ENCODE results near the gene GMPS. TPM values are rescaled to one million over a fixed set of nuclear protein-coding genes. Genes with fewer than 3 reads are reported as not detected.

Gene GMPS
- total RNA-seq, 1 experiment from 2014 or later: 119 TPM

GRCh38 chr3:155852341-155852740 is 18.1 kb upstream of the GMPS start:
- Histone ChIP-seq H3K9me3 (ENCODE audit: control insufficient read depth in 1 of 2, insufficient read depth in 1 of 2, low read depth in 1 of 2, low read length in 2 of 2) (no peaks in the 10 kb centered on the region), H3K27me3 (ENCODE audit: insufficient read depth, low read length) (no peaks in the 10 kb centered on the region), H3K27ac (ENCODE audit: low read depth, low read length) (no peak overlapping the region), H2AFZ (ENCODE audit: low read depth, low read length, poor library complexity, severe bottlenecking) (no peak overlapping the region), H3K36me3 (ENCODE audit: control insufficient read depth in 1 of 2, insufficient read depth in 2 of 2, low read length in 2 of 2) (peaks cover 0 to 2% of the 10 kb centered on the region in 2 experiments; a peak in 1 of 4 replicates), H3K4me3 (replicated peaks in 1 of 2; ENCODE audit: low read depth in 1 of 2, low read length in 2 of 2) (peak overlapping the region in 1 of 2 experiments; percentile 91; a peak in 3 of 4 replicates), H3K4me1 (ENCODE audit: control insufficient read depth in 1 of 2, insufficient read depth in 2 of 2, low read length in 2 of 2) (peaks cover 7 to 18% of the 10 kb centered on the region in 2 experiments), H3K9me2 (ENCODE audit: insufficient read depth) (no peaks in the 10 kb centered on the region), H3K4me2 (ENCODE audit: low read length) (peak overlapping the region; percentile 78), H3K79me2 (ENCODE audit: insufficient read depth, low read length) (peaks cover 49% of the 10 kb centered on the region), H4K20me1 (ENCODE audit: insufficient read depth) (no peaks in the 10 kb centered on the region), H3K9ac (ENCODE audit: low read length) (peak overlapping the region; percentile 84)
- intact Hi-C loops (cut with micrococcal nuclease): loop anchor here (5.0 kb wide), 1 partner anchor 105 kb away; the partner anchor contains the start of gene PLCH1
- ATAC-seq (no peak), DNase-seq (ENCODE audit: low read depth, low spot score) (no peak)
- BruUV-seq (replicated peaks): no TSS peak
- TF ChIP-seq ZBTB33 (IDR thresholded peaks at IDR 0.05; ENCODE audit: extremely low read depth, insufficient replicate concordance, low read length): no peak
- no peak for TF ChIP-seq ELF1 (IDR thresholded peaks at IDR 0.05; ENCODE audit: borderline replicate concordance, low read depth)
- TF ChIP-seq FOSL1 (IDR thresholded peaks at IDR 0.05; ENCODE audit: low read depth): no peak
- no peak for TF ChIP-seq ZFX (IDR thresholded peaks at IDR 0.05)
- no peak for TF ChIP-seq SRF (IDR thresholded peaks at IDR 0.05; ENCODE audit: low read depth)
- TF ChIP-seq TCF7L2 (IDR thresholded peaks at IDR 0.05; ENCODE audit: borderline replicate concordance, extremely low read depth, insufficient read depth, insufficient read length): no peak
- TF ChIP-seq CTCF (IDR thresholded peaks at IDR 0.05 in 2 of 3, conservative IDR thresholded peaks at IDR 0.05 in 1 of 3; ENCODE audit: borderline replicate concordance in 1 of 3, insufficient read depth in 1 of 3, low read depth in 2 of 3, low read length in 2 of 3): no peak
- CTCF ChIA-PET: interaction anchor here (1.0 to 1.8 kb wide), 2 partner anchors 18 to 46 kb away, joined by 3 to 7 read pairs; partner anchors contain the start of genes C3orf33 and GMPS
- RAD21 ChIA-PET (ENCODE audit: low non-redundant PET in 1 of 2, low total read pairs in 2 of 2, uncharacterized antibody in 2 of 2, unreplicated experiment in 2 of 2): no interaction called here
- POLR2A ChIA-PET: no interaction called here
